ENCODE measurements around the gene GATAD2A.

DNA sequence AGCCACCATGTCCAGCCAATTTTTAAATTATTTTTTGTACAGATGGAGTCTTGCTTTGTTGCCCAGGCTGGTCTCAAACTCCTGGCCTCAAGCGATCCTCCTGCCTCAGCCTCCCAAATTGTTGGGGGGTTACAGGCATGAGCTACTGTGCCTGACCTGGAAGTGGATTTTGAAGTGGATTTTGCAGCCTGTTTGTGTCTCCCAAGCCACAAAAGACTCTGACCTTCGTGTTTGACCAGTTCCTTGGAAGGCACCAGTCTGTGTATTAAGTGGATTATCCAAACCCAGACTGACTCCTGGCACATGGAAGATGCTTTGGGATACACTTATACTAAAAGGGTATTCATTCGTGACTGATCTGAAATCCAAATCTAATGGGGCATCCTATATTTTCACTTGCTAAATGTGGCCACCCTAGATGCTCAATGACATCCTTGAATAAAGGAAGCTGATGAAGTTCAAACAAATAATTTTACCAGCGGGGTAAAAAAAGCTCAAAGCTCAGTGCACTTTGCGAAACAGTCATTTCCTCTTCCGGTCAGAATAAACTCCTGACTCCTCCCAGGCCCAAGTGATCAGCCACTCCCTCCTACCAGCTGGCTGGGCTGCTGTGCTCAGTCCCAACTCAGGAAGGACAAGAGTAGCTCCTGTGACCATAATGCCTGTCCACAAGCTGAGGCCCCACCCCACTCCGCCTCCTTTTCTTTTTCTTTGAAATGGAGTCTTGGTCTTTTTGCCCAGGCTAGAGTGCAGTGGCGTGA lies 32.6 kb upstream of the GATAD2A start:
- TF ChIP-seq, protein P1, sequence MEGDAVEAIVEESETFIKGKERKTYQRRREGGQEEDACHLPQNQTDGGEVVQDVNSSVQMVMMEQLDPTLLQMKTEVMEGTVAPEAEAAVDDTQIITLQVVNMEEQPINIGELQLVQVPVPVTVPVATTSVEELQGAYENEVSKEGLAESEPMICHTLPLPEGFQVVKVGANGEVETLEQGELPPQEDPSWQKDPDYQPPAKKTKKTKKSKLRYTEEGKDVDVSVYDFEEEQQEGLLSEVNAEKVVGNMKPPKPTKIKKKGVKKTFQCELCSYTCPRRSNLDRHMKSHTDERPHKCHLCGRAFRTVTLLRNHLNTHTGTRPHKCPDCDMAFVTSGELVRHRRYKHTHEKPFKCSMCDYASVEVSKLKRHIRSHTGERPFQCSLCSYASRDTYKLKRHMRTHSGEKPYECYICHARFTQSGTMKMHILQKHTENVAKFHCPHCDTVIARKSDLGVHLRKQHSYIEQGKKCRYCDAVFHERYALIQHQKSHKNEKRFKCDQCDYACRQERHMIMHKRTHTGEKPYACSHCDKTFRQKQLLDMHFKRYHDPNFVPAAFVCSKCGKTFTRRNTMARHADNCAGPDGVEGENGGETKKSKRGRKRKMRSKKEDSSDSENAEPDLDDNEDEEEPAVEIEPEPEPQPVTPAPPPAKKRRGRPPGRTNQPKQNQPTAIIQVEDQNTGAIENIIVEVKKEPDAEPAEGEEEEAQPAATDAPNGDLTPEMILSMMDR (optimal IDR thresholded peaks at IDR 0.05 in 1 of 3, IDR thresholded peaks at IDR 0.05 in 1 of 3, conservative IDR thresholded peaks at IDR 0.05 in 1 of 3; ENCODE audit: extremely low read depth in 1 of 3, insufficient read depth in 2 of 3, low read length in 3 of 3) = no peak
- TF ChIP-seq EZH2 (IDR thresholded peaks at IDR 0.05; ENCODE audit: low read length) = no peak
